Uterus (tissue), 4 donors: ENCODE results near the gene KPTN. TPM values are rescaled to one million over a fixed set of nuclear protein-coding genes. Genes with fewer than 3 reads are reported as not detected.
A peak's percentile ranks its signal among the peaks of the same experiment; 100 is the strongest.

Experiments used
- DNase-seq, 2 donors: peaks; one replicate each; pipeline ENCODE4 v3.0.0-alpha.2; 2019 to 2020
- H3K27ac ChIP-seq, 2 donors: fragments of 200-600 bp; sonication (generic); 1 replicate in 1 of 2; 2 replicates in 1 of 2; pipeline ENCODE4 v1.5.1; 2016 to 2018
- H3K27me3 ChIP-seq, 2 donors: fragments of 200-600 bp; sonication (generic); one replicate each; pipeline ENCODE4 v1.5.1; 2018 to 2019; ENCODE audit warnings: control low read depth in 1 of 2
- H3K36me3 ChIP-seq, 2 donors: fragments of 200-600 bp; sonication (generic); one replicate each; pipeline ENCODE4 v1.5.1; 2019; ENCODE audit warnings: control low read depth in 1 of 2
- H3K4me1 ChIP-seq, 2 donors: fragments of 200-600 bp; sonication (generic); one replicate each; pipeline ENCODE4 v1.5.1; 2018 to 2019; ENCODE audit warnings: control low read depth in 1 of 2
- H3K4me3 ChIP-seq, 2 donors: fragments of 200-600 bp; sonication (generic); 1 replicate in 1 of 2; 2 replicates in 1 of 2; pipeline ENCODE4 v1.5.1; 2018 to 2019; ENCODE audit warnings: mild to moderate bottlenecking in 1 of 2
- H3K9me3 ChIP-seq, 2 donors: fragments of 200-600 bp; sonication (generic); one replicate each; pipeline ENCODE4 v1.5.1; 2019; ENCODE audit warnings: control low read depth in 1 of 2
- POLR2A ChIP-seq, 2 donors: fragments of 450-650 bp; IDR thresholded peaks; one replicate each; pipeline ENCODE4 v1.6.1; 2016; ENCODE audit warnings: antibody characterized with exemption in 2 of 2, mild to moderate bottlenecking in 1 of 2, moderate library complexity in 1 of 2
- intact Hi-C: fragments of 100-400 bp; cut with DNase I; formaldehyde crosslinking; loops from one replicate; pipeline ENCODE4 v1.15.1; 2023; ENCODE audit warnings: low total_unique reads
- total RNA-seq, 4 donors: library from RNA; depleted of rRNA in 3 of 4; stranded (reverse); fragments of >200 nt in 3 of 4; gene quantifications; one replicate each; pipeline versions ENCODE4 v1.1.0 to v1.2.4, GENCODE V29; 2014 to 2023
- TF ChIP-seq, protein P1 (sequence below), 4 experiments: fragments of 200-600 bp in 2 of 4; fragments of 450-650 bp in 2 of 4; sonication (generic) in 2 of 4; IDR thresholded peaks; one replicate each; pipeline ENCODE4 v1.5.1; 2016 to 2019; ENCODE audit warnings: antibody characterized with exemption in 4 of 4, mild to moderate bottlenecking in 2 of 4, moderate library complexity in 1 of 4
- donor health status: DM: yes; HTN: yes; CAD: no.

The KPTN gene
- total RNA-seq, 4 donors from 2014 or later: 5.4 to 9.0 (median 6.4) TPM; not detected in 1

- H3K27ac ChIP-seq: peak overlapping the region; percentile 95 to 96
- TF ChIP-seq POLR2A (IDR thresholded peaks at IDR 0.05): no peak
- TF ChIP-seq, protein P1, sequence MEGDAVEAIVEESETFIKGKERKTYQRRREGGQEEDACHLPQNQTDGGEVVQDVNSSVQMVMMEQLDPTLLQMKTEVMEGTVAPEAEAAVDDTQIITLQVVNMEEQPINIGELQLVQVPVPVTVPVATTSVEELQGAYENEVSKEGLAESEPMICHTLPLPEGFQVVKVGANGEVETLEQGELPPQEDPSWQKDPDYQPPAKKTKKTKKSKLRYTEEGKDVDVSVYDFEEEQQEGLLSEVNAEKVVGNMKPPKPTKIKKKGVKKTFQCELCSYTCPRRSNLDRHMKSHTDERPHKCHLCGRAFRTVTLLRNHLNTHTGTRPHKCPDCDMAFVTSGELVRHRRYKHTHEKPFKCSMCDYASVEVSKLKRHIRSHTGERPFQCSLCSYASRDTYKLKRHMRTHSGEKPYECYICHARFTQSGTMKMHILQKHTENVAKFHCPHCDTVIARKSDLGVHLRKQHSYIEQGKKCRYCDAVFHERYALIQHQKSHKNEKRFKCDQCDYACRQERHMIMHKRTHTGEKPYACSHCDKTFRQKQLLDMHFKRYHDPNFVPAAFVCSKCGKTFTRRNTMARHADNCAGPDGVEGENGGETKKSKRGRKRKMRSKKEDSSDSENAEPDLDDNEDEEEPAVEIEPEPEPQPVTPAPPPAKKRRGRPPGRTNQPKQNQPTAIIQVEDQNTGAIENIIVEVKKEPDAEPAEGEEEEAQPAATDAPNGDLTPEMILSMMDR (IDR thresholded peaks at IDR 0.05): no peak
- no peak overlapping the region for H3K4me3 ChIP-seq
- no peaks in the 10 kb centered on the region for H3K9me3 ChIP-seq
- no peak for DNase-seq
- no peaks in the 10 kb centered on the region for H3K36me3 ChIP-seq
- H3K4me1 ChIP-seq: peaks cover 30 to 66% of the 10 kb centered on the region in 2 donors
- intact Hi-C loops: no loop called here
- no peaks in the 10 kb centered on the region for H3K27me3 ChIP-seq
Measured at GRCh38 chr19:47509170-47509847, 25.3 kb upstream of the KPTN start.

GRCh38 chr19:47508721-47509120, 24.7 kb upstream of the KPTN start:
- H3K4me1 ChIP-seq: peaks cover 30 to 66% of the 10 kb centered on the region in 2 donors
- no peaks in the 10 kb centered on the region for H3K9me3 ChIP-seq
- no peaks in the 10 kb centered on the region for H3K27me3 ChIP-seq
- H3K36me3 ChIP-seq: no peaks in the 10 kb centered on the region
- no peak for DNase-seq
- intact Hi-C loops: no loop called here
- no peak for TF ChIP-seq POLR2A (IDR thresholded peaks at IDR 0.05)
- no peak overlapping the region for H3K4me3 ChIP-seq
- H3K27ac ChIP-seq: peak overlapping the region; percentile 95 to 96

DNA sequence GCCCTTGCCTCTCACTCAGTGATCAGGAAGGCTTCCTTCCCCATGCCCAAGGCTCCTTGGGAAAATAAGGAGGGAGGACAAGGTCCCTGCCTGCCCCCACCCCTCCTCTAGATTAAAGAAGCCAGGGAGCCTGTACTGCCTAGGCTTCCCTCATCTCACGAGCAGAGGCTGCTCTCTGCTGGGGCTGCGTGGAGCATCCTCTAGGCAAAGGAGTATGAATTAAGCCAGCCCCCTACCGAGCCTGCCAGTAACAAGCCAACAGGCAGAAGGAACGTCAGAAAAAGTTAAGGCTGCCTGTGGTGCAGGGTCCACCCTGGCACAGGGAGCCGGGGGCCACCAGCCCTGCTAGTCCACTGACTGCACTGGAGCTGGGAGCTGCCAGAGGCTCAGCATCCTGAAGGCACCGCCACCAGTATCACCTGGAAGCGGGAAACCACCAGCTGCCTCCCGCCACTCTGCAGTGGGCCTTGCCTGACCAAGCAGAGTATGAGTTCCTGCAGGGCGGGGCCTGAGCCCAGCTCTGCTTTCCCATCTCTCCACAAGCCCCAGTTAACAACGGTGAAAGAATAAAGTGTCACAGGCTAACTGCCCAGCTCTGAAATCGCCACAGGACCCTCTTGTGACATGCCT, 24.0 kb upstream of the KPTN start:
- no peaks in the 10 kb centered on the region for H3K9me3 ChIP-seq
- H3K27me3 ChIP-seq: no peaks in the 10 kb centered on the region
- DNase-seq: no peak
- no peak for TF ChIP-seq POLR2A (IDR thresholded peaks at IDR 0.05)
- TF ChIP-seq, protein P1 (IDR thresholded peaks at IDR 0.05): peak in 1 of 4 experiments; percentile 27
- H3K4me1 ChIP-seq: peaks cover 30 to 62% of the 10 kb centered on the region in 2 donors
- intact Hi-C loops: no loop called here
- no peak overlapping the region for H3K4me3 ChIP-seq
- peak overlapping the region; percentile 58 to 96 for H3K27ac ChIP-seq
- no peaks in the 10 kb centered on the region for H3K36me3 ChIP-seq

- H3K4me1 ChIP-seq: peaks cover 30 to 56% of the 10 kb centered on the region in 2 donors
- no peaks in the 10 kb centered on the region for H3K9me3 ChIP-seq
- peak overlapping the region; percentile 58 to 96 for H3K27ac ChIP-seq
- no peak overlapping the region for H3K4me3 ChIP-seq
- H3K27me3 ChIP-seq: no peaks in the 10 kb centered on the region
- DNase-seq: no peak
- no peaks in the 10 kb centered on the region for H3K36me3 ChIP-seq
- TF ChIP-seq, protein P1 (IDR thresholded peaks at IDR 0.05): no peak
- TF ChIP-seq POLR2A (IDR thresholded peaks at IDR 0.05): no peak
- intact Hi-C loops: no loop called here
Measured at GRCh38 chr19:47507012-47507411, 23.0 kb upstream of the KPTN start.

DNA sequence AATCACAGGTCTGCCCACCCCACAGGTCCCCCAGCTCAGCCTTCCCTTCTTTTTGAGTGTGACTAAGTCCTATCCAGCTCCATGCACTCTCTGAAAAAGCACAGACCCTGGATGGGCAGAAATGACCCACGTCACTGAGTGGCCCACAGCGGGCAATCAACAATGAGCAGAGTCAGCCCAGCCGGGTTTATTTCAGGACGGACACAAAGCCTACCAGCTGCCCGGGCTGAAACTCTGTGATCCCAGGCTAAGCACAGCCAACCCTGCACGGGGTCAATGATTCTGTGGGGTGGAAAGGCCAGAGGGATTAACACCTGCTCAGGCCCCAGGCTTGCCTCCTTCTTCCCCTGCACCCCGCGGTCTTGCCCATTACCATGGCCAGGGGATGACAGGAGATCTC, 22.4 kb upstream of the KPTN start:
- Histone ChIP-seq H3K4me1 (peaks cover 30 to 51% of the 10 kb centered on the region in 2 donors), H3K27me3 (no peaks in the 10 kb centered on the region), H3K4me3 (no peak overlapping the region), H3K9me3 (no peaks in the 10 kb centered on the region), H3K27ac (peak overlapping the region; percentile 58 to 96), H3K36me3 (no peaks in the 10 kb centered on the region)
- intact Hi-C loops: no loop called here
- no peak for TF ChIP-seq POLR2A (IDR thresholded peaks at IDR 0.05)
- TF ChIP-seq, protein P1 (IDR thresholded peaks at IDR 0.05): no peak
- DNase-seq: no peak
